A673 (cell line): Measurements from ENCODE around the gene MEG3. TPM values are rescaled to one million over a fixed set of nuclear protein-coding genes. Genes with fewer than 3 reads are reported as not detected.

ENCODE experiments used
- BruUV-seq: library from RNA; stranded (reverse); fragments of 400-500 nt; replicated peaks from 2 replicates; lab custom pipeline; 2021; lab: Mats Ljungman, UMichigan
- CTCF ChIA-PET: fragments of 300-600 bp; sonication (Branson Sonifier 250); formaldehyde crosslinking; loops from one replicate; lab custom pipeline; 2022; ENCODE audit warnings: antibody characterized with exemption; lab: Charles Lee
- POLR2A ChIA-PET: fragments of 300-600 bp; sonication (Branson Sonifier 250); formaldehyde crosslinking; loops from one replicate; lab custom pipeline; 2022; ENCODE audit warnings: antibody characterized with exemption; ENCODE audit not compliant: low non-redundant PET; lab: Charles Lee
- DNase-seq: peaks from one replicate; pipeline ENCODE4 v3.0.0-alpha.2; 2015; ENCODE audit warnings: low spot score
- H3K27ac ChIP-seq: fragments of 200-600 bp; sonication (generic); 2 replicates; pipeline ENCODE4 v1.5.1; 2016; ENCODE audit warnings: mixed run types, low read depth, mild to moderate bottlenecking, mixed read lengths, antibody characterized with exemption, low read length; ENCODE audit not compliant: poor library complexity, severe bottlenecking
- H3K27me3 ChIP-seq: fragments of 200-600 bp; sonication (generic); replicated peaks from 2 replicates; pipeline ENCODE4 v1.6.1; 2017; ENCODE audit warnings: mixed run types, low read depth, mild to moderate bottlenecking, mixed read lengths, antibody characterized with exemption, low read length; ENCODE audit not compliant: insufficient read depth, poor library complexity
- H3K36me3 ChIP-seq: fragments of 200-600 bp; sonication (generic); 2 replicates; pipeline ENCODE4 v1.6.1; 2016; ENCODE audit warnings: mixed run types, mild to moderate bottlenecking, mixed read lengths, antibody characterized with exemption, low read length; ENCODE audit not compliant: insufficient read depth, poor library complexity, severe bottlenecking
- H3K4me1 ChIP-seq: fragments of 200-600 bp; sonication (generic); 2 replicates; pipeline ENCODE4 v1.6.1; 2017; ENCODE audit warnings: mixed run types, mild to moderate bottlenecking, mixed read lengths, antibody characterized with exemption, low read length; ENCODE audit not compliant: insufficient read depth, poor library complexity, severe bottlenecking
- H3K4me3 ChIP-seq: fragments of 200-600 bp; sonication (generic); 2 replicates; pipeline ENCODE4 v1.5.1; 2016; ENCODE audit warnings: low read depth, mixed run types, mild to moderate bottlenecking, mixed read lengths, low read length; ENCODE audit not compliant: poor library complexity, severe bottlenecking
- H3K9me3 ChIP-seq: fragments of 200-600 bp; sonication (generic); 2 replicates; pipeline ENCODE4 v1.6.1; 2016; ENCODE audit warnings: mixed run types, low read depth, mild to moderate bottlenecking, mixed read lengths, antibody characterized with exemption, low read length; ENCODE audit not compliant: poor library complexity, severe bottlenecking
- EZH2 ChIP-seq: fragments of 200-600 bp; sonication (generic); IDR thresholded peaks from 2 replicates; pipeline ENCODE4 v1.6.1; 2017; ENCODE audit warnings: borderline replicate concordance, low read depth, mild to moderate bottlenecking, mixed read lengths, antibody characterized with exemption, low read length; ENCODE audit not compliant: poor library complexity, severe bottlenecking
- intact Hi-C: fragments of 100-400 bp; cut with micrococcal nuclease; formaldehyde crosslinking; loops from one replicate; pipeline ENCODE4 v1.10.0; 2022; ENCODE audit not compliant: unreplicated experiment
- total RNA-seq: library from RNA; stranded (reverse); gene quantifications from 2 replicates; pipeline ENCODE4 v1.2.3, GENCODE V29; 2021
- TF ChIP-seq, protein P1 (sequence below): fragments of 300-800, 200-600 bp; sonication (generic); conservative IDR thresholded peaks from 2 replicates; pipeline ENCODE4 v1.5.1; 2017; ENCODE audit warnings: low read depth, mild to moderate bottlenecking, antibody characterized with exemption, low read length, moderate library complexity, mixed read lengths

Gene MEG3
- total RNA-seq, 1 experiment from 2014 or later: 58.7 TPM

DNA sequence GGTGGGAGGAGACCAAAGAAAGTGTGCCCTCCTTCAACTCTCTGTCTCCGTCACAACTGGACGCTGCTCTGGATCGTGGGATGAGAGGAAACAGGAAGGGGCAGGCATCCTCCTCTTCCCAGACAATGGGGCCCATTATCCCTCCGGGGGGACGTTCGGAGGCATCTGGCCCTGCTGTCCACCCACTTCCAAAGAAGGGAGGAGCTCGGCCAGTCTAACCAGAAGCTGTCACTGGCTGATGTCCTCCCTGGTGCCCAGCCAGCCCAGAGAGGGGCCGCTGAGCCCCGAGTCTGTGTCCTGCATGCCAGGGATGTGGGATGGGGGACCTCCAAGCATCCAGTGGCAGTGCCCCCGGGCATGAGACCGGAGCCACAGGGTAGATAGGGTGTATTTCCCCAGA is 39.8 kb upstream of the MEG3 start:
- intact Hi-C loops: no loop called here
- no peak for TF ChIP-seq EZH2
- TF ChIP-seq, protein P1, sequence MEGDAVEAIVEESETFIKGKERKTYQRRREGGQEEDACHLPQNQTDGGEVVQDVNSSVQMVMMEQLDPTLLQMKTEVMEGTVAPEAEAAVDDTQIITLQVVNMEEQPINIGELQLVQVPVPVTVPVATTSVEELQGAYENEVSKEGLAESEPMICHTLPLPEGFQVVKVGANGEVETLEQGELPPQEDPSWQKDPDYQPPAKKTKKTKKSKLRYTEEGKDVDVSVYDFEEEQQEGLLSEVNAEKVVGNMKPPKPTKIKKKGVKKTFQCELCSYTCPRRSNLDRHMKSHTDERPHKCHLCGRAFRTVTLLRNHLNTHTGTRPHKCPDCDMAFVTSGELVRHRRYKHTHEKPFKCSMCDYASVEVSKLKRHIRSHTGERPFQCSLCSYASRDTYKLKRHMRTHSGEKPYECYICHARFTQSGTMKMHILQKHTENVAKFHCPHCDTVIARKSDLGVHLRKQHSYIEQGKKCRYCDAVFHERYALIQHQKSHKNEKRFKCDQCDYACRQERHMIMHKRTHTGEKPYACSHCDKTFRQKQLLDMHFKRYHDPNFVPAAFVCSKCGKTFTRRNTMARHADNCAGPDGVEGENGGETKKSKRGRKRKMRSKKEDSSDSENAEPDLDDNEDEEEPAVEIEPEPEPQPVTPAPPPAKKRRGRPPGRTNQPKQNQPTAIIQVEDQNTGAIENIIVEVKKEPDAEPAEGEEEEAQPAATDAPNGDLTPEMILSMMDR: no peak
- no peaks in the 10 kb centered on the region for H3K36me3 ChIP-seq
- H3K4me1 ChIP-seq: no peaks in the 10 kb centered on the region
- BruUV-seq: no TSS peak
- H3K9me3 ChIP-seq: no peaks in the 10 kb centered on the region
- H3K27ac ChIP-seq: no peak overlapping the region
- CTCF ChIA-PET: no interaction called here
- POLR2A ChIA-PET: no interaction called here
- H3K27me3 ChIP-seq: no peaks in the 10 kb centered on the region
- no peak for DNase-seq
- no peak overlapping the region for H3K4me3 ChIP-seq

DNA sequence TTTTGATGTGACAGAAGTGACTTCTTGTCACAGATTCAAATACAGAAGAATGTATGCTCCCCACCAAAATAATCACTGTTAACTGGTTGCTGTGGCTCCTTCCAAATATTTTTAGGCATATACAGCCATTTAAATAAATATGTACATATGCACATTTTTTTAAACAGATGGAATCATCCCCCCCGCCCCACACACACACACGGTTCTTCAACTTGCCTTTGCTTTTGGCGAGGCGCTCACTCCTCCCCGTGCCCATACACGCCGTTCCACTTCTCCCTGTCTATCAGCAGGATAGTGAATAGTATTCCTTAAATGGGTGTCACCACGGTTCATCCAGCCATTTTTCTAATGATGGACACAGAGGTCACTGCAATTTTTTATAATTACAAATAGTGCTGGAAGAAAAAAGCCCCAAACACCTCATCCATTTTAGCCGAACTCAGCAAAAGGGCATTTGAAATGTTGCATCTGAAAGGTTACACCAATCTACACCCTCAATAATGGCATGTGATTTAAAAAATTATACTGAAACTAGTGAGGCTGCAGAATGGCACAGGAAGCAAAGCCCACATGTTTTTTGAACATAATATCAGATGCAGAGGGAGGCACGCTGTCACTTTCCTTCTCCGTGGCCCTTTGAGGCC is 39.2 kb upstream of the MEG3 start:
- TF ChIP-seq, protein P1: no peak
- TF ChIP-seq EZH2: no peak

GRCh38 chr14:100787659-100788058 is 38.3 kb upstream of the MEG3 start:
- ChIA-PET CTCF (no interaction called here), POLR2A (no interaction called here)
- no peak overlapping the region for H3K4me3 ChIP-seq
- no peaks in the 10 kb centered on the region for H3K9me3 ChIP-seq
- intact Hi-C loops: no loop called here
- TF ChIP-seq EZH2: no peak
- TF ChIP-seq, protein P1: no peak
- H3K36me3 ChIP-seq: no peaks in the 10 kb centered on the region
- DNase-seq: no peak
- no peak overlapping the region for H3K27ac ChIP-seq
- no peaks in the 10 kb centered on the region for H3K27me3 ChIP-seq
- BruUV-seq: no TSS peak
- H3K4me1 ChIP-seq: no peaks in the 10 kb centered on the region

More for the DNA sequence above, 39.2 kb upstream of the MEG3 start:
- intact Hi-C loops: no loop called here
- no peaks in the 10 kb centered on the region for H3K4me1 ChIP-seq
- H3K36me3 ChIP-seq: no peaks in the 10 kb centered on the region
- no peak overlapping the region for H3K27ac ChIP-seq
- BruUV-seq: no TSS peak
- H3K9me3 ChIP-seq: no peaks in the 10 kb centered on the region
- no peaks in the 10 kb centered on the region for H3K27me3 ChIP-seq
- CTCF ChIA-PET: no interaction called here
- POLR2A ChIA-PET: no interaction called here
- H3K4me3 ChIP-seq: no peak overlapping the region
- no peak for DNase-seq
